Suppressor macrophage treated with lipopolysaccharide for 1 hour (primary cell): ENCODE measurements around the gene TRAF1.

ENCODE experiments used
- DNase-seq, 3 donors: peaks; one replicate each; pipeline ENCODE4 v3.0.0-alpha.2; 2020 to 2022

The TRAF1 gene

DNA sequence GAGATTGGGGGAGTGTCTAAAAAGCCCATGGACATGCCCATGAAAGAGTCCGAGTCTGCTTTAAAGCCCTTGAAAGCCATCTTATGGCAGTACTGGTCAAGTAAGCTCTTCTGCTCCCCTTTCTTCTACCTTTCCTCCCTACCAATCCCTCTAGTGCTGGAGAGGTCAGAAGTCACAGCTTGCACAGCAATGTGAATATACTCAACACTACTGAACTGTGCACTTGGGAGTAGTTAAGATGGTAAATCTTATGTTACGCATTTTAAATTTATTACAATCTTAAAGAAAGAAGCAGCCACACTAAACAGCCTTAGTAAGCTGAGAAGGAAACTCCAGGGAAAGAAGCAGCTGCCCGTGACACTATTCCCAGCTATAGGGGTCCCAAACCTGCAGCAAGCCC, 12.3 kb upstream of the TRAF1 start:
- DNase-seq: no peak

GRCh38 chr9:120937596-120937995, 11.0 kb upstream of the TRAF1 start:
- DNase-seq: no peak

GRCh38 chr9:120937127-120937526, 10.5 kb upstream of the TRAF1 start:
- no peak for DNase-seq

DNA sequence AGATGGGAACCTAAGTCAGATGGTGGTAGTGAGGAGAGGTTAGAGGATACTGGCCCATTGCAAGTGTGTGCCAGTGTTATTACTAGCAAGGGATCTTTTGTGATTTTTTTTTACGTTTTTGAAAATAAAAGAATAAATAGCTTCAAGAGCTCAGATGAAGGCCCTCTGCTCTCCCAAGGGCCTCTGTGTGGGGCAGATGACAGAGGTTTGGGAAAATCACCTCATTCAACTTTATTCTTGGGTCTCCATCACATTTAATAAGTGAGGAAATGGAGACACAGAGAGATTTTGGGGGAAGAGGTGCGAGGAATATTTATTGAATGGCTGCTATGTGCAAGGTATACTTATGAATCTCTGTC, 10.1 kb upstream of the TRAF1 start:
- no peak for DNase-seq

DNA sequence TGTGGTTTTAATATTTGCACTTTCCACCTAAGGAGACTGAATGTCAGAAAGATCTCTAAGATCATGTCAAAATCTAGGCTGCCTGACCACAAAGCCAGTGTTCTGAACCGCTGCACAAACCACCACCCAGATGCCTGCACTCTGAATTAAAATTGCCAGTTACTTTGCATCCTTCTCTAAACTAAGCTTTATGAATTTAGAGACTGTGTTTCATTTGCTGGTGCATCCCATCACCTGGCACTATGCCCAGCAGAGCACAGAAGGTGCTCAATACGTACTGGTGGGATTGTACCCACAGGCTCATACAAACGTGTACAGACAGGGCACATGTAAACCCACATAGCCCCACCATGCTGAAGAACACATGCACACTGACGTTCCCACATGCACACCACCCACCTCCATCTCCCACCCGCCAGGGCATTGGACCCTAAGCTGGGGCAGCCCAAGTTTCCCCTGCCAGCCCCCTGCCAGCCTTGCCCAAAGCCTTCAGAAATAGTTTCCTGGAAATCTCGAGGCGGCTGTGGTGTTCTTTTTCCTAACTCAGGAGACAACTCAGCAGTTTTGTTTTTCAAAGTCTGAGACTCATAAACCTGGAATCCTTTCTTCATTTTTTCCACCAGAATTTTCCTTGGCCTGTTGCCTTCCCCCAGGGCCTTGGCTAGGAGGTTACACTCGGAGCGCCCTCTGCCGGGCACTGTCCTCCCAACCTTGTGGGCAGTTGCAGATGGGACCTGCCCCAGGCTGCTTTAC, 9.6 kb upstream of the TRAF1 start:
- DNase-seq: peak; percentile 95 to 97 (median 96)

- peak; percentile 78 to 91 (median 91) for DNase-seq
These were observed 8.8 kb upstream of the TRAF1 start for GRCh38 chr9:120935383-120935857.

- peak; percentile 75 to 86 (median 79) for DNase-seq
These were observed 7.7 kb upstream of the TRAF1 start for GRCh38 chr9:120934281-120934680.

DNA sequence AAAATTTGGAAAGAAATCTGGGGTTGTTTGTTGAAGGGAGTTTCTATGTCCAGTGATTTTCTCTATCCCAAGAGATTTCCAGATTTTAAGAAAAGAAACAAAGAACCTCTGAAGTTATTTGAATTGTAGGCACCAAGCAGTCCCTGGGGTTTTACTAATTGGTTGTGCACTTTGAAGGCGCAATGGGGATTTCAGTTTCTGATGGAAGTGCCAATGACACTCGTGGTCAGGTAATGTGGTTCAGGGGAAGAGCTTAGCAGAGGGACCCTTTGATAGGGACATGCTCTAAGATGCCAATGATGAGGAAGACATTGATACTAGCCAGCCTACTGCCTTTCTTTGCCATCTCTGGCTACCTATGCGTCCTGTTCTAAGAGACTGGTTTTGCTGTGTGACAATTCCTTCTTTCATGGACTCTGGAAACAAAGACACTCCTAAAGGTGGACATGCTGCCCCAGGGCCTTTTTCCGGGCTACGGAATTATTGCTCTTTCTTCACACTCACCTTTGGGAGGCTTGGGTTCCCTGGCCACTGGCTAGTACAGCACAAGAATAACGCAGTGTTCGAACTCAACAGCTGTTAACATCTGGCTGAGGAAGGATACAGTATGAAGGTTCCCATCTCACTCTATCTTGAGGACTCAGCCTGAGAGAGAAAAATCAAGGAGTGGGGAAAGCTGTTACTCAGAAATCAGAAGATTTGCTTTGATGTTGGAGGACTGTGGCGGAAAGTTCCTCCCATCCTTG, 6.9 kb upstream of the TRAF1 start:
- peak in 2 of 3 donors; percentile 10 to 12 for DNase-seq

DNA sequence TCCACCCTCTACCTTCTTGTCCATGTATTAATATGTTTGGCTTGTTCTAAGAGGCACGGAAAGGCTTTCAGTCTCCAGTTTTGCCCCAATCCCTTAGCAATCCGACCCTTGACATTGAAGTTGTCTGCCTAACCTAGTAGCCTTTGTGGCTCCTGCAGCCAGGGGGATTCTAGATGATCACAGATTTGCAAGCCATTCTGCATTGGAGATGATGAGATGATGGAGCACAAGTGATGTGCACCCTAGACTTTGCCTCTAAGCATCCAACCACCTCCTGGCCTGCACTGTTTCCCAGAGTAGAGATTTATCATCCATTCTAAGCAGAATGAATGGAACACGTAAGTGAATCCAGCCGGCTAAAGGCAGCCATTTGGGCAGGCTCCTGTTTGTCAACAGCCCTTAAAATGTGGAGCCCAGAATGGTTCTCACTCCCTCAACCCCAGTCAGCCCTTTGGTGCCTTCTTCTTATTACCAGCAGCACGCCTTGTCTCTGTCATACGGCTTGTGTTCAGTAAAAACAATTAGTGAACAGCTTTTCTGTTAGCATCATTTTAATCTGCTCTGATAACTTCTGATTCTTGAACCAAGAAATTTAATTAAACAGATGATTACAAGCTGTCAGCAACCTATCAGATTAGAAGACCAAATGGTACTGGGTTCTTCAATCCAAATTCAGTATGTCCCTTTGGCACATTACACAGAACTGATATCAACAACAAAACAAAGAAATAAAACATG, 5.7 kb upstream of the TRAF1 start:
- DNase-seq: peak in 1 of 3 donors; percentile 15

GRCh38 chr9:120931231-120932085, 4.9 kb upstream of the TRAF1 start:
- peak; percentile 93 to 99 (median 98) for DNase-seq

DNA sequence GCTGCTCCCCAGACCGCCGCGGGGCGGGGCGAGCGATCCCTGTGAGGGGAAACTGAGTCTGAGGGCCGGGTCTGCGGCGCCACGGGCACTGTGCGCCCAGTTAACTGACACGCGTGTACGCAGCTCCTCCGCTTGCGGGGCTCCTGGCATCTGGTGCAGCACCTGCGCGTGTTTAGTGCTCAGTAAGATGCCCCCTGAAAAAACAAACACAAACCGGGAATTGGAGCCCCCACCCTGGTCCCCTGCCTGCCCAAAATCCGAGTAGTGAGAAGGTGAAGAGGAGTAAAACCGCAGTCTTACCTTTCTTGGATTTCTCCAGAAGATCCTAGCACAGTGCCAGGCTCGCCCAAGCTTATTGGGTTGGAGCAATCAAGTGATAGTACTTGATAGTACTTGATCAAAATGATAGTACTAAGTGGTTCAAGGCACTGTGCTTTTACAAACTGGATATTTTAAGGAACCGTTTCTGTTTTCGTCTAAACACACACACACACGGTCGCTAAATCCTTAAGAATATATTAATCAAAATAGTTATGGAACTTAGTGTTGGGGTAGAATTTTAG, 2.7 kb upstream of the TRAF1 start:
- DNase-seq: peak; percentile 29 to 43 (median 31)

DNA sequence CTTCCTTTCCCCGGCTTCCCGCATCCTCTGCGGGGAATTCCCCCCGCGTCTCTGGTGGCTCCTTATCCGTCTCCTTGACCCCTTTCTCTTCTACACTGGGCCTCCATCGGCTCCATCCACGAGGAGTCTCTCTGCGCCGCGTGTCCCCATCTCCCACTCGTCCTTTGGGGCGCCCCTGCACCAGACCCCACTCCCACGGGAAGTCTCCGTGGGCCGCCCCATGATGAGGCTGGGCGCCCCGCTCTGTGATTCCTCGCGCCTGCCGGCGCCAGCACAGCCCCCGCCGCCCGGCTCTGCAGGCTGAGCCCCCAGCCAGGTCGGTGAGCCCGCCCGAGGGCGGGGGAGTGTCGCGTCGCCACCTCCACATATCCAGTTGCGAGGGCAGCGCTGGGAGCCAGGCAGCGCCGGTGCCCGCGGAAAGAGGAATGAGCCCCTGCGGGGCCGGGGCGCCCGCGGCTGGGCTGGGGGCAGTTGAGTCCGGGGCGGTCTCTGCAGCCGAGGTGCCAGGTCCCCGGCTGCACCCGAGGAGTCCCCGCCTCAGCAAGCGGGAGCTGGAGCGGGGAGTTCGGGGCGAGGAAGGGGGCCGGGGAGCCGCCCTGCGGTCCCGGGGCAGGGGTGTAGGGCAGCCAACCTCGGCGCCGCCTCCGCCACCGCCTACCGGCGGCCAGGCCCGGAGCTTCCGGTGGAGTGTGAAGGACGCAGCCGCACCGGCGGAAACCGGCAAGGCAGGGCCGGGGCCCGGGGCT, 2.1 kb upstream of the TRAF1 start:
- peak; percentile 78 to 91 (median 89) for DNase-seq

GRCh38 chr9:120928015-120928482, 1.5 kb upstream of the TRAF1 start:
- peak in 1 of 3 donors; percentile 93 for DNase-seq

- peak; percentile 17 to 44 (median 40) for DNase-seq
These were observed 846 bp upstream of the TRAF1 start for GRCh38 chr9:120927269-120928014.

- peak; percentile 96 to 100 (median 99) for DNase-seq
These were observed 830 bp downstream of the TRAF1 start for GRCh38 chr9:120925535-120926396.

DNA sequence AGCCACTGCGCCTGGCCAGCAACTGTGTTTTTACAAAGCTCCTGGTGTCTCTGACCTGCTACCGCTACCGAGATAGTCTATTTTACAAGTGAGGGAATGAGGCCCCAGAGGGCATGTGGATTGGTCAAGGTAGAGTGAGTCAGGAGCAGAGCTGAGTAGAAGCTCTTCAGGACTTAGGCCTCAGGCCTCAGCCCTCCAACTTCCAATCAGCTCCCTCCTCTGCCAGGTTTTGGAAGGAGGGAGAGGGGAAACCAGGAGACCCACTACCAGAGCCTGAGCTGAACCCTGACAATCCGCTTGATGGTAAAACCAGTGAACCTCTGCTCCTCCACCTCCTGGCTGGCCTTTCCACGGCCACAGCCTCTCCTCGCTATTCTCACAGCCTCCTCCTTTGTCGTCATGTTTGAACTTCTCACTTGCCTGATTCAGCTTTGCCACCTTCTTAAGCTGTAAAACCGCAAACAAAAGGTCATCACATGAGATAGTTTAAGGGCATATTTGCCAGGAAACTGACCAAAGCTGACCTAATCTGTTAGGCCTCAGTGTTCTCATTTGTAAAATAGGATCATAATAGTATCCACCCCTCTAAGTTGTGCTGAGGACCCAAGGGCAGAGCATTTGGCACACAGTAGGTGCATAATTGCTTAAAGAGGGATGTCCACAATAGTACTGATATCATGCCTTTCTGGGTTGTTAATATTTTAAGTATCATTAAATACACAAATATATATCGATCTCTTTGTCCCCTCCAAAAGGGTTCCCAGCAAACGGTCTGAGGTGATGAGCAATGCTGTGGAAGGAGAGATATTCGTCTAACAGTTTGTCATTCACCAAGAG, 1.7 kb downstream of the TRAF1 start:
- DNase-seq: peak; percentile 31 to 58 (median 47)

- peak; percentile 26 to 59 (median 49) for DNase-seq
These were observed 2.8 kb downstream of the TRAF1 start for GRCh38 chr9:120923620-120924328.
